OCI-M1 (cell line): Measurements from ENCODE around the gene PRR32.
"Not testable (repeated sequence)": the region's sequence is repeated elsewhere in the genome, so short reads cannot be mapped to it uniquely, and the experiment has no call there.

ENCODE experiments used
- DNase-seq: peaks from one replicate; lab custom pipeline; 2025; lab: John Stamatoyannopoulos, UW

Gene PRR32, protein sequence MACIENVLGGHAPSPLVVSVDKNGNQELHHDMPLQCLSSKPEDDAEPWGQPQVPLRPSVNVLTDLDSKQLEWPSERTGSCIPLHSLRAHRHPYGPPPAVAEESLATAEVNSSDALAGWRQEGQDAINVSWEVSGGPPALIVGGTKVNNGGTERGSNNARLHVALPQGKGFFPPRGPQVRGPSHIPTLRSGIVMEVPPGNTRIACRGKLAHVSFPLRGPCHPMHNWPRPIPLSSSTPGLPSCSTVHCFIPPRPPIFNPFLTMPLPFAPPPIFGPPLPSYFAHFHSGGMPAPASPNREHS

GRCh38 chrX:126819429-126819828 lies at the start of gene PRR32:
Gene PRR32, plus strand, starts transcription at chrX:126819729. Its CDS starts 115 bp downstream, at chrX:126819844.
- DNase-seq, result no peak

DNA sequence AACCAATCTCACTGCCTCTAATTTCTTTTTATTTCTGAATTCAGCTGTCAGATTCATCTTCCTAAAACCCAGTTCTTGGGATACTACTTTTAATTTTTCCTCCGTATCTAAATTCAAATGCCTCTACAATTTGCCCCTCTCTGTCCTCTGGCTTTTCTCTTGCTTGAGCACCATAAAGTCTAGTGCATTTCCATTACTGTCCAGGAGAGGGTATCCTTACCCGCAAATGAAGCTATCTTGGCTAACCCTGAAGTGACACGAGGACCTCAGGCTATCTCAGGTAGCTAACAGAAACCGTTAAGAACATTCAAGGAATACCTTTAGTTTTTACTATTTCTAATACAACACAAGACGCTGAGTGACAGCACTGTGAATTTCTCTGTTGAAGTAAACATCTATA lies 49.4 kb upstream of the PRR32 start:
- peak; percentile 49 for DNase-seq

- DNase-seq, result no peak
Measured at GRCh38 chrX:126785539-126785938, 34.0 kb upstream of the PRR32 start.

- DNase-seq, result no peak
Measured at GRCh38 chrX:126799059-126799458, 20.5 kb upstream of the PRR32 start.

GRCh38 chrX:126806784-126807183 lies 12.7 kb upstream of the PRR32 start:
- not testable (repeated sequence) for DNase-seq

DNA sequence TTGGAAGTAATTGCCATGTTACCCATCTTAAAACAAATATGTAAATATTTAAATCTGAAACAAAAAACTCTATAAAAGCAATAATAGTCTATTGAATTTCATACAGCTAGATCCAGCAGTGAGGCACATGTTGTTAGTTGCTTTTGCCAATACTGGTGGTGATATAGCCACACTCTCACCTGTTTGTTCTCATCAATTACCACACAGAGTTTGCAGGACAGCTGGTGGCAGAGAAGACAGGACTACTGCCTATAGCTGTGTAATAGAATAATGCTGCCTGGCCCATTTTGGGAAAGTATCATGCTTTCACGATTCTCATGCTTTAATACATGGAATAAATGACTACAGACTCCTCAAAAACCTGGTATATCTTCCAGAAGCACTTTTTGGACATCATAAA lies 3.7 kb upstream of the PRR32 start:
- DNase-seq, result no peak

DNA sequence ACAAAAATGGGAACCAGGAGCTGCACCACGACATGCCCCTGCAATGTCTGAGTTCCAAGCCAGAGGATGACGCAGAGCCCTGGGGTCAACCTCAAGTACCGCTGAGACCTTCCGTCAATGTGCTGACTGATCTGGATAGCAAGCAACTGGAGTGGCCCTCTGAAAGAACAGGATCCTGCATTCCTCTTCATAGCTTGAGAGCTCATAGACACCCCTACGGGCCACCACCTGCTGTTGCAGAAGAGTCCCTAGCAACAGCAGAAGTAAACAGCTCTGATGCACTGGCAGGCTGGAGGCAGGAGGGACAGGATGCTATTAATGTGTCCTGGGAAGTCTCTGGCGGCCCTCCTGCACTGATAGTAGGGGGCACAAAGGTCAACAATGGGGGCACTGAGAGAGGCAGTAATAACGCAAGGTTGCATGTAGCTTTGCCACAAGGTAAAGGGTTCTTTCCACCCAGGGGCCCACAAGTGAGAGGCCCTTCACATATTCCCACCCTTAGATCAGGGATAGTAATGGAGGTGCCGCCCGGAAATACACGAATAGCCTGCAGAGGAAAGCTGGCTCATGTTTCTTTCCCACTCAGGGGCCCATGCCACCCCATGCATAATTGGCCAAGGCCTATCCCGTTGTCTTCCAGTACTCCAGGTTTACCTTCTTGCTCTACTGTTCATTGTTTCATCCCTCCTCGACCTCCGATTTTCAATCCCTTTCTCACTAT lies 1.3 kb downstream of the PRR32 start:
- DNase-seq, result no peak

- DNase-seq, result no peak
Measured at GRCh38 chrX:126824338-126825007, 4.9 kb downstream of the PRR32 start.

- no peak for DNase-seq
Measured at GRCh38 chrX:126825566-126826193, 6.2 kb downstream of the PRR32 start.

DNA sequence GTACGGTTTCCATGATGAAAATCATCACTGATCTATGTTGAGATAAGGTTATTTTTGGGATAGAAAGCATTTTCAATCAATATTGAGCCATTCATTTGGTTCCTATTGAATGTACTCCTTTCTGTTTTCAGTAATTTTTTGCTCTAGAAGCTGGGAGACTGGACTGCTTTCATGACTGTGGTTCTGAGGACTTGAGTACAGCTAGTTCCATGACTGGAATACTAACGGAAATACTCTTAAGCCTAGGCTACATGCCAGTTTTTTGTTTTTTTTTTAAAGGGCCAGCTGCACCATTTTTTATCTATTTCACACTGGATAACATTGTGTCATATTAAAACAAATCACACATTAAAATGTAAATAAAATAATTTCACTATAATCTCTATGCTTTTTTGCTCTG lies 16.7 kb downstream of the PRR32 start:
- no peak for DNase-seq

DNA sequence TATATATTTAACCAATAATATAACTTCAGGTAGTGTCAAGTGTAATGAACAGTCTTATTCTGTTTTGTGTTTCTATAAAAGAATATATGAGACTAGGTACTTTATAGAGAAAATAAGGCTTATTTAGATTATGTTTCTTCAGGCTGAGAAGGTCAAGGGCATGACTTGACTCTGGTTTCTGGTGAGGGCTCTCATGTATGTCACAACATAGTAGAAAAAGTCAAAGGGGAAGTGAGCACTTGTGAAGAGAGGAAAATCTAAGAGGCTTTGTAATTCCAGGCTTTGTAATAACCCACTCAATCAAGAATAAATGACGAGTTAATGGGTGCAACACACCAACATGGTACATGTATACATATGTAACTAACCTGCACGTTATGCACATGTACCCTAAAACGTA lies 27.6 kb downstream of the PRR32 start:
- no peak for DNase-seq

DNA sequence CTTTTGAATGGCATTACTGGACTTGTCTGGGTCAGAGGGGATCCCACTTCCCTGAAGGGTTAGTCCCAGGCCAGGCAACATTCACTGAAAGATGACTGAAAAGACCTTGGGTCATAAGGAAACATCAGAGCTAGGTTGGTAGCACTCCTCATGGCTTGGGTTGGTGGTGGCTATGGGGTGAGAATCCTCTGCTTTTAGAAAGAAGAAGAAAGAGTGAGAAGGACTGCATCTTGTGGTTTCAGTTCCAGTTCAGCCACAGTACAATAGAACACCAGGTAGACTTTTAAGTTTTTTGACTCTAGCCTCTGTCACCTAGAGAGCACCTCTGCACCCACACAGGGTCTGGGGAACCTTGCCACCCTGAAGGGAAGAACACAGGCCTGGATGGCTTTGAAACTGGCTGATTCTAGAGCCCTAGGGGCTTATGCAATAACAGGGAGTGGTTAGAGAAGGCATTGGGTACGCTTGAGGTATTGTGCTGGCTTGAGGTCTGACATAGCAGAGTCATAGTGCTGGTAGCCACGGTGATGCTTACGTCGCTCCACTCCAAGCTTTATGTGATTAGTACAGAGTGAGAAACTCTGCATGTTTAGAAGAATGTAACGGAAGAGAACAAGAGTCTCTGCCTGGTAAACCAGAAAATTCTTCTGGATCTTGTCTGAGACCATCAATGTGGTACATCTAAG lies 36.5 kb downstream of the PRR32 start:
- DNase-seq, result no peak
